ENCODE measurements around the gene TMEM201. TPM values are rescaled to one million over a fixed set of nuclear protein-coding genes. Genes with fewer than 3 reads are reported as not detected.

TMEM201 gene
- total RNA-seq, 1 donor from 2014 or later, result 35.1 TPM

DNA sequence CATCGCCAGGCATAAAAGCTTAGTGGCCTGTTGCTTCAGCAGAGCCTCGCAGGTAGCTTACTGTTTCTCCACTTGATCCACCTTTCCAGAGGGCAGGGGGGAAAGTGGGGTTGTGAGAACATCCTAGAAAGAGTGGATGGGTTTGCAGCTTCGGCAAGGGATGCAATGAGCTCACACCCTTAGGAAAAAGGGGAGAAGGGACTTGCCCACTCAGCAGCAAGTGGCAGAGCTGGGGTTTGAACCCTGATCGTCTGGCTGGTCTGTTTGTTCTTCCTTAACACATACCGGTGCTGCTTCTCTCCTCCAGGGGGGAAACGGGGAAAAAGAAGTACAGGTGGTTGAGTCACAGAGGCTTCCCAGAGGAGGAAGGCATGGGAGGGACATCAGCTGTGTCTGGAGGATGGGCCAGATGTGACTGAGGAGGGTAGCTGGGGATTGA, 1.0 kb downstream of the TMEM201 start:
- H3K27ac Mint-ChIP-seq (ENCODE audit: unreplicated experiment), result peak overlapping the region; percentile 83
- TF ChIP-seq, protein P1, sequence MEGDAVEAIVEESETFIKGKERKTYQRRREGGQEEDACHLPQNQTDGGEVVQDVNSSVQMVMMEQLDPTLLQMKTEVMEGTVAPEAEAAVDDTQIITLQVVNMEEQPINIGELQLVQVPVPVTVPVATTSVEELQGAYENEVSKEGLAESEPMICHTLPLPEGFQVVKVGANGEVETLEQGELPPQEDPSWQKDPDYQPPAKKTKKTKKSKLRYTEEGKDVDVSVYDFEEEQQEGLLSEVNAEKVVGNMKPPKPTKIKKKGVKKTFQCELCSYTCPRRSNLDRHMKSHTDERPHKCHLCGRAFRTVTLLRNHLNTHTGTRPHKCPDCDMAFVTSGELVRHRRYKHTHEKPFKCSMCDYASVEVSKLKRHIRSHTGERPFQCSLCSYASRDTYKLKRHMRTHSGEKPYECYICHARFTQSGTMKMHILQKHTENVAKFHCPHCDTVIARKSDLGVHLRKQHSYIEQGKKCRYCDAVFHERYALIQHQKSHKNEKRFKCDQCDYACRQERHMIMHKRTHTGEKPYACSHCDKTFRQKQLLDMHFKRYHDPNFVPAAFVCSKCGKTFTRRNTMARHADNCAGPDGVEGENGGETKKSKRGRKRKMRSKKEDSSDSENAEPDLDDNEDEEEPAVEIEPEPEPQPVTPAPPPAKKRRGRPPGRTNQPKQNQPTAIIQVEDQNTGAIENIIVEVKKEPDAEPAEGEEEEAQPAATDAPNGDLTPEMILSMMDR (IDR thresholded peaks at IDR 0.05; ENCODE audit: partially characterized antibody, unreplicated experiment), result no peak
- no peak for DNase-seq
- H3K4me3 Mint-ChIP-seq (ENCODE audit: unreplicated experiment), result peak overlapping the region; percentile 90
- no peaks in the 10 kb centered on the region for H3K36me3 Mint-ChIP-seq (ENCODE audit: unreplicated experiment)
- peaks cover 12% of the 10 kb centered on the region for H3K27me3 Mint-ChIP-seq (ENCODE audit: unreplicated experiment)
- H3K9me3 Mint-ChIP-seq (ENCODE audit: unreplicated experiment), result peaks cover 13% of the 10 kb centered on the region
- H3K4me1 Mint-ChIP-seq (ENCODE audit: low read depth, unreplicated experiment), result peaks cover 25% of the 10 kb centered on the region

DNA sequence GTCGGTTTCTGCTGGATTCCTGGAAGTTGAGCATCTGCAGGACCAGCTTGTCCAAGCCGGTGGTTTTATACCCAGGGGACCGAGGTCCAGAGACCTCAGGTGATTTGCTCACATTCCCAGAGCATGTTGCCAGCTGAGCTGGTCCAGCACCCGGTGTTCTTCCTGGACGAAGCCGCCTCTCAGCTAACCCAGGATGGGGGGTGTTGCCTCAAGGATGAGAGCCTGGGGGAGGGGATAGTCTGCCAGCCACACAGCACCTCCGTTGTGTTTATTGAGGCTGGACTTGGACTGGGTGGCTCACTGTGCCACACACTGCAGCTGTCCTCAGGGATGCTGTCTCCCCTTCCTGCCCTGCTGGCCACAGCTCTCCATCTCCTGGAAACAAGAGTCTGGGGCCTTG, 1.5 kb downstream of the TMEM201 start:
- Mint-ChIP-seq H3K4me1 (ENCODE audit: low read depth, unreplicated experiment) (peaks cover 25% of the 10 kb centered on the region), H3K27ac (ENCODE audit: unreplicated experiment) (peak overlapping the region; percentile 83), H3K4me3 (ENCODE audit: unreplicated experiment) (peak overlapping the region; percentile 90), H3K9me3 (ENCODE audit: unreplicated experiment) (peaks cover 13% of the 10 kb centered on the region), H3K27me3 (ENCODE audit: unreplicated experiment) (peaks cover 12% of the 10 kb centered on the region), H3K36me3 (ENCODE audit: unreplicated experiment) (no peaks in the 10 kb centered on the region)
- DNase-seq, result no peak
- TF ChIP-seq, protein P1 (IDR thresholded peaks at IDR 0.05; ENCODE audit: partially characterized antibody, unreplicated experiment), result no peak

DNA sequence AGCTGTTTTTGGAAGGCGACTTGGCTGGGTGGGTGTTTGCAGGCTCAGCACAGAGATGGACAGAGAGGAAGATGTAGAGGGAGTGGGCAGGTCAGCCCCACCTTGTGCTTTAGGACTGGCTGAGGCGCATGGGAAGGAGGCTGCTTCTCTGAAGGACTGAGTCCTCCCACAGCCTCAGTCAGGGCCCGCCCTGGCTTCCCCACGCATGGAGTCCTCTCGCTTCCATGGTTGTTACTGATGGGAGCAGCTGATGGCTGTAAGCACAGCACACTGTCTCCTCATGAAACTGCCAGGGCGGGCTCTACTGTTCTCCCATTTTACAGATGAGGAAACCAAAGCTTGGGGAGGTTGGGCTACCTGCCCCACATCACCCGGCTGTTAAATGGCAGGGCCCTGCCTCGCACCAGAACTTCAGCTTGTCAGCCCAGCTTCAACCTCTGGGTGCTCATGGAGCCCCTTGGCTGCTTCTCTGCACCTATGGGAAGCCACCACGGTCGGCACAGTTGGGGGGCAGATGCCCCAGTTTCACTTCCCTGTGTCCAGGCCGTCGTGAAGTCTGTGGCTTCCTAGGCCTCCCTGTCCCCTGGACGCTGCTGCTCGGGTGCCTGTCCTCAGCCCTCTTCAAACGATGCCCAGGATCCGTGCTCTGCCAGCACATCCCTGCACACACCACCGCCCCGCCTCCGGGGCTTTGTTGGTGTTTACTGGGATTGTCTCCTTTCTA, 2.4 kb downstream of the TMEM201 start:
- Mint-ChIP-seq H3K4me1 (ENCODE audit: low read depth, unreplicated experiment) (peaks cover 27% of the 10 kb centered on the region), H3K27me3 (ENCODE audit: unreplicated experiment) (peaks cover 12% of the 10 kb centered on the region), H3K36me3 (ENCODE audit: unreplicated experiment) (no peaks in the 10 kb centered on the region), H3K4me3 (ENCODE audit: unreplicated experiment) (peak overlapping the region; percentile 76), H3K27ac (ENCODE audit: unreplicated experiment) (peak overlapping the region; percentile 83), H3K9me3 (ENCODE audit: unreplicated experiment) (peaks cover 13% of the 10 kb centered on the region)
- DNase-seq, result no peak
- TF ChIP-seq, protein P1 (IDR thresholded peaks at IDR 0.05; ENCODE audit: partially characterized antibody, unreplicated experiment), result no peak

DNA sequence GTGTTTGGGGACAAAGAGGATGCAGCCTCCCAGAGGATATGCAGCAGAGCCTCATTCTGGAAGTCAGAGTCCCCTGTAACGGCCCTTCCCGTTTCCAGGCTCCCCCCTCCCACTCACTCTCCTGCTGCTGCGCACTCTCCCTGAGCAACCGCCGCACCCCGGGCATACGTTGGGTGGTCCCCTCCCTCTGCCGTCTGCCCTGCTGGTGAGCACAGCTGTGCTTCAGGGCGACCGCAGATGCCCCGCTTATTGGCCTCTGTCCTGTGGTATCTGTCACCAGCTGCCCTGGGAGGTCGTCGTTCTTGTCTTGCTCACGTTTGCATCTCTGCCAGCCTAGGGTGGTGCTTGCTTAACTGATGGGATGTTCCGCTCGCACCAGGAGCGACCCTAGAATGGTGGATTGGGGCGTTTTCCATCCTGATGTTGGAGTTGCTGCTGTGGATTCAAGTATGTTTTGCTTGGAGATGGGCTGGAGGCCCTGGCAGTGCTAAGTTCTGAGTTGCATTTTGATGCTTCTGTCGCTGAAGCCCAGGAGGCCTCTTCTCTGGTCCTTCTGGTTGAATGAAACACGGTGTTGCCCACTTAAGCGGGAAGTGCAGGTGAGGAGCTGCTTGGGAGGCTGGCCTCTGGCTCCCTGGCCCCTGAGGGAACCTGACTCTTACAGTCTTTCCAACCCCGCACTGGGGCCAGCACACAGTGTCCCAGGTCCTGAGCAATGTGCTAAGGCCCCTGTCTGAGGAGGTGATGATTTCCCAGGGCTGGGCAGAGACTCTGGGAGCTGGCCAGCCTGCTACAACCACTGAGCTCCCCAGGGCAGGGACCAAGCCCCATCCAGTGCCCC, 3.2 kb downstream of the TMEM201 start:
- DNase-seq, result peak; percentile 74
- H3K27ac Mint-ChIP-seq (ENCODE audit: unreplicated experiment), result peak overlapping the region; percentile 83
- no peaks in the 10 kb centered on the region for H3K36me3 Mint-ChIP-seq (ENCODE audit: unreplicated experiment)
- TF ChIP-seq, protein P1 (IDR thresholded peaks at IDR 0.05; ENCODE audit: partially characterized antibody, unreplicated experiment), result no peak
- H3K9me3 Mint-ChIP-seq (ENCODE audit: unreplicated experiment), result peaks cover 13% of the 10 kb centered on the region
- H3K4me3 Mint-ChIP-seq (ENCODE audit: unreplicated experiment), result peak overlapping the region; percentile 76
- peaks cover 33% of the 10 kb centered on the region for H3K4me1 Mint-ChIP-seq (ENCODE audit: low read depth, unreplicated experiment)
- peaks cover 12% of the 10 kb centered on the region for H3K27me3 Mint-ChIP-seq (ENCODE audit: unreplicated experiment)
